ENCODE results near the gene DPYSL5.

Gene DPYSL5

DNA sequence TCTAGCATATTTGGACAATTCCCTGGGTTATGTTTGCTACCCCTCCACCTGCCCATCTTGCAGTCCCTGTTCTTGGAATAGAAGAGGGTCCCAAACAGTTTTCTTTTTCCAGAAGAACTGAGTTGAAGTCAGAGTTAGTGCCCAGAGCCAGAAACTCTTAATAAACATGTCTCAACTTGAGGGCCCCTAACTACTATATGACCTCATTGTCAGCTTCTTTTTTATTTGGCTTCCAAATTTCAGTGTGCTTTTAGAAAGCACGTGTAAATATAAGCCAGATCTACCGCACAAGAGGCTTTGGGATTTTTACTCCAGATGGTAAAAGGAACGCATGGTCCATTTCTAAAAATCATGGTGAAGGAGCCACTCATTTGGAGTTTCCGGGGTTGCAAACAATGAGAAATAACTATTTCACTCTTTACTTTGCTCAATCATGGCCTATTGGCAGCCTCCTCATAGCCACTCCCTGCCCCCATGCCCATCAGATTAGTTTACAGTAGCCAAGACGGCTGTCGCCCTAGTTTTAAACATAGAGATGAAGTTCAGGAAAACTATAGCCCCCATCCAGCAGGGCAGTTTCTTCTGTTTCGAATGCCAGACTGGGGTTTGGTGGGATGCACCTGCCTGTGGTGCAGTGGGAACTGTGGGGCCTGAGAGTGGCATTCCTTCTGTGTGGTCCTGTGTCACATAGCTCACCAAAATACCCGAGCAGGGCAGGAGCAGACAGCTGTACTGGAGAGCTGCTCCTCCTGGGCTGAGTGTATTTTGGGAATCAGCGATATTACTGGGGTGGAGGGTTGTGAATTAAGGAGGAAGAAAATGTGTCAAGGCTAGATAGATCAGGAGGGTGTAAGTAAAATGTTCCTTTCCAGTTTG, 124.2 kb downstream of the DPYSL5 start:
- Histone ChIP-seq H2AFZ (ENCODE audit: low read length) (no peak overlapping the region), H3K9ac (ENCODE audit: low read depth, low read length, poor library complexity, severe bottlenecking) (no peak overlapping the region), H3K4me2 (ENCODE audit: low read depth, low read length, poor library complexity, severe bottlenecking) (no peak overlapping the region), H4K20me1 (ENCODE audit: insufficient read depth, low read length, poor library complexity, severe bottlenecking) (no peaks in the 10 kb centered on the region), H3F3A (ENCODE audit: low read depth) (no peaks in the 10 kb centered on the region), H3K4me1 (ENCODE audit: insufficient read depth, low read length, poor library complexity, severe bottlenecking) (no peaks in the 10 kb centered on the region), H3K79me2 (ENCODE audit: insufficient read depth, low read length) (no peaks in the 10 kb centered on the region), H3K27me3 (ENCODE audit: insufficient read depth, low read length, poor library complexity, severe bottlenecking) (no peaks in the 10 kb centered on the region), H3K9me2 (replicated peaks; ENCODE audit: low read depth, low read length) (no peaks in the 10 kb centered on the region), H3K36me3 (ENCODE audit: insufficient read depth, low read length) (no peaks in the 10 kb centered on the region), H3K4me3 (ENCODE audit: low read length, poor library complexity, severe bottlenecking) (no peak overlapping the region), H3K9me3 (ENCODE audit: insufficient read depth, low read depth, low read length) (no peaks in the 10 kb centered on the region)
- TF ChIP-seq EZH2phosphoT487 (IDR thresholded peaks at IDR 0.05; ENCODE audit: borderline replicate concordance), result no peak
- TF ChIP-seq, protein P1, sequence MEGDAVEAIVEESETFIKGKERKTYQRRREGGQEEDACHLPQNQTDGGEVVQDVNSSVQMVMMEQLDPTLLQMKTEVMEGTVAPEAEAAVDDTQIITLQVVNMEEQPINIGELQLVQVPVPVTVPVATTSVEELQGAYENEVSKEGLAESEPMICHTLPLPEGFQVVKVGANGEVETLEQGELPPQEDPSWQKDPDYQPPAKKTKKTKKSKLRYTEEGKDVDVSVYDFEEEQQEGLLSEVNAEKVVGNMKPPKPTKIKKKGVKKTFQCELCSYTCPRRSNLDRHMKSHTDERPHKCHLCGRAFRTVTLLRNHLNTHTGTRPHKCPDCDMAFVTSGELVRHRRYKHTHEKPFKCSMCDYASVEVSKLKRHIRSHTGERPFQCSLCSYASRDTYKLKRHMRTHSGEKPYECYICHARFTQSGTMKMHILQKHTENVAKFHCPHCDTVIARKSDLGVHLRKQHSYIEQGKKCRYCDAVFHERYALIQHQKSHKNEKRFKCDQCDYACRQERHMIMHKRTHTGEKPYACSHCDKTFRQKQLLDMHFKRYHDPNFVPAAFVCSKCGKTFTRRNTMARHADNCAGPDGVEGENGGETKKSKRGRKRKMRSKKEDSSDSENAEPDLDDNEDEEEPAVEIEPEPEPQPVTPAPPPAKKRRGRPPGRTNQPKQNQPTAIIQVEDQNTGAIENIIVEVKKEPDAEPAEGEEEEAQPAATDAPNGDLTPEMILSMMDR (conservative IDR thresholded peaks at IDR 0.05; ENCODE audit: low read length), result no peak

DNA sequence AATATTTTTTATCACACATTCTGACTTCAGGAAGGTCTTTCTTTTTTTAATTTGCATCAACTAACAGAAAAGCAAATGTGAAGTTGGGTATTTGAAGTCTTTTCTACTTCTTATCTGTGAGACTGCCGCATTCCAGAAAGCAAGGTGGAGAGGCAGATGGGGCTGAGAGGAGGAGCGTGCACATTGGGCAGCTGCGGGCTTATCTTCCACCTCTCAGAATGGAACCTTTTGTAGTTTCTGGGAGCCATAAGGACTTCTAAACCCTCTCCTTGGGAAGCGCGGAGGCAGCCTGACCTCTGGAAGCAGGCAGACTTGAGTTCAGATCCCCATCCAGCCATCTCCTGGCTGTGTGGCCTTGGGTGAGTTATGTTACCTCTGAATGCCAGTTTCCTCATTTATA, 126.4 kb downstream of the DPYSL5 start:
- H2AFZ ChIP-seq (ENCODE audit: low read length), result no peak overlapping the region

DNA sequence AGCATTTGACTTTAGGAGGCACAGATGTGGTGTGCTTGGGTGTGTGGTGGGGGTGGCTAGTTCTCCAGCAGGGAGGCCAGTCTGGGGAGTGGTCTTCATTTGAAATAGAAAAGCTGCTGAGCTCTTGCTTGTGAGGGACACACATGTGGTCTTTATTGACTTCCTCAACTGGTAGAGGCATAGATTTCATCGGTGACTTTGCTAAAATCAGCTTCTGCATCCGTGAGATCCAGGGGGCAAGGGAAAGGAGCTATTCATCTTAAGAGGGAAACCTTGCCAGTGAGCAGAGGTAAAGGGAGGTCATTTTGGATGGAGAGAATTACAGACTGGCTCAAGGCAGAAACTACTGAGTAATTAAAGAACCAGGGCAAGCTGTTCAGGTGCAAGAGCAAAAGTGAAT, 127.2 kb downstream of the DPYSL5 start:
- H3K4me3 ChIP-seq (ENCODE audit: low read length, poor library complexity, severe bottlenecking), result no peak overlapping the region
- no peaks in the 10 kb centered on the region for H3K36me3 ChIP-seq (ENCODE audit: insufficient read depth, low read length)
- H2AFZ ChIP-seq (ENCODE audit: low read length), result no peak overlapping the region
- TF ChIP-seq EZH2phosphoT487 (IDR thresholded peaks at IDR 0.05; ENCODE audit: borderline replicate concordance), result no peak
- TF ChIP-seq, protein P1 (conservative IDR thresholded peaks at IDR 0.05; ENCODE audit: low read length), result no peak
- no peaks in the 10 kb centered on the region for H4K20me1 ChIP-seq (ENCODE audit: insufficient read depth, low read length, poor library complexity, severe bottlenecking)
- no peak overlapping the region for H3K9ac ChIP-seq (ENCODE audit: low read depth, low read length, poor library complexity, severe bottlenecking)
- no peaks in the 10 kb centered on the region for H3K27me3 ChIP-seq (ENCODE audit: insufficient read depth, low read length, poor library complexity, severe bottlenecking)
- no peaks in the 10 kb centered on the region for H3K9me3 ChIP-seq (ENCODE audit: insufficient read depth, low read depth, low read length)
- H3K79me2 ChIP-seq (ENCODE audit: insufficient read depth, low read length), result no peaks in the 10 kb centered on the region
- no peak overlapping the region for H3K4me2 ChIP-seq (ENCODE audit: low read depth, low read length, poor library complexity, severe bottlenecking)
- no peaks in the 10 kb centered on the region for H3K9me2 ChIP-seq (replicated peaks; ENCODE audit: low read depth, low read length)
- no peaks in the 10 kb centered on the region for H3F3A ChIP-seq (ENCODE audit: low read depth)
- no peaks in the 10 kb centered on the region for H3K4me1 ChIP-seq (ENCODE audit: insufficient read depth, low read length, poor library complexity, severe bottlenecking)

More for the DNA sequence above, 126.4 kb downstream of the DPYSL5 start:
- Histone ChIP-seq H3K9ac (ENCODE audit: low read depth, low read length, poor library complexity, severe bottlenecking) (no peak overlapping the region), H3K4me2 (ENCODE audit: low read depth, low read length, poor library complexity, severe bottlenecking) (no peak overlapping the region), H3K9me2 (replicated peaks; ENCODE audit: low read depth, low read length) (no peaks in the 10 kb centered on the region), H3K79me2 (ENCODE audit: insufficient read depth, low read length) (no peaks in the 10 kb centered on the region), H3K36me3 (ENCODE audit: insufficient read depth, low read length) (no peaks in the 10 kb centered on the region), H3K4me1 (ENCODE audit: insufficient read depth, low read length, poor library complexity, severe bottlenecking) (no peaks in the 10 kb centered on the region), H3K9me3 (ENCODE audit: insufficient read depth, low read depth, low read length) (no peaks in the 10 kb centered on the region), H3K27me3 (ENCODE audit: insufficient read depth, low read length, poor library complexity, severe bottlenecking) (no peaks in the 10 kb centered on the region), H4K20me1 (ENCODE audit: insufficient read depth, low read length, poor library complexity, severe bottlenecking) (no peaks in the 10 kb centered on the region), H3K4me3 (ENCODE audit: low read length, poor library complexity, severe bottlenecking) (no peak overlapping the region), H3F3A (ENCODE audit: low read depth) (no peaks in the 10 kb centered on the region)
- TF ChIP-seq, protein P1 (conservative IDR thresholded peaks at IDR 0.05; ENCODE audit: low read length), result no peak
- TF ChIP-seq EZH2phosphoT487 (IDR thresholded peaks at IDR 0.05; ENCODE audit: borderline replicate concordance), result no peak
